GM23248 (cell line): ENCODE results near the gene ALG1.
"Not testable (repeated sequence)": the region's sequence is repeated elsewhere in the genome, so short reads cannot be mapped to it uniquely, and the experiment has no call there.

Experiments used
- EZH2 ChIP-seq: fragments of 200-600 bp; sonication (generic); IDR thresholded peaks from 2 replicates; pipeline ENCODE4 v1.6.1; 2018; ENCODE audit warnings: antibody characterized with exemption, mild to moderate bottlenecking; ENCODE audit not compliant: insufficient read depth, poor library complexity, severe bottlenecking
- EZH2phosphoT487 ChIP-seq: fragments of 200-600 bp; sonication (generic); IDR thresholded peaks from 2 replicates; pipeline ENCODE4 v1.6.1; 2018; ENCODE audit warnings: antibody characterized with exemption, moderate library complexity, mild to moderate bottlenecking, low read depth; ENCODE audit not compliant: insufficient read depth

DNA sequence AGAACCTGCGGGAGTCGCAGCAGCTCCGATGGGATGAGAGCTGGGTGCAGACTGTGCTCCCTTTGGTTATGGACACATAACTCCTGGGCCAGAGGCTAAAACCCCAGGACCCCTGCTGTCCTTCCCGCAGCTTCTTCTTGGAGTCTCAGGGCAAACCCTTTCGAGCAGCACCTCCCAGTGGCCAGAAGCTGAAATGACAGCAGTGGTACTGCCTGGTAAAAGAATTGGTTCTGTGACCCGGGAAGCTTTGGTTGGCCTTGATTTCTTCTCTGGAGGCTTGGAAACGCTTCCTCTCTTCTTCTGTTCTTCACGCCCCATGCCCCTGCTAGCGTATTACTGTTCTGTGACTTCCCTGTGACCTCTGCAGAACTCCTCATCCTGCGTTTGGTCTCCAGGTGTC lies 13.2 kb downstream of the ALG1 start:
- not testable (repeated sequence) for TF ChIP-seq EZH2, EZH2phosphoT487
